ENCODE data around the gene JAK2.
"Not testable (repeated sequence)": the region's sequence is repeated elsewhere in the genome, so short reads cannot be mapped to it uniquely, and the experiment has no call there.

JAK2 gene

GRCh38 chr9:4980086-4980727 is 4.9 kb upstream of the JAK2 start:
- no peak for DNase-seq (ENCODE audit: low read depth in 2 of 2)

- DNase-seq (ENCODE audit: low read depth in 2 of 2): no peak
These were observed 2.2 kb upstream of the JAK2 start for GRCh38 chr9:4982721-4983482.

- DNase-seq (ENCODE audit: low read depth in 2 of 2): no peak
These were observed 1.4 kb upstream of the JAK2 start for GRCh38 chr9:4983601-4984165.

GRCh38 chr9:4984171-4984620 is 876 bp upstream of the JAK2 start:
- no peak for DNase-seq (ENCODE audit: low read depth in 2 of 2)

GRCh38 chr9:4985386-4986266 is 554 bp downstream of the JAK2 start:
- DNase-seq (ENCODE audit: low read depth in 2 of 2): no peak

GRCh38 chr9:4986296-4986695 is 1.2 kb downstream of the JAK2 start:
- DNase-seq (ENCODE audit: low read depth in 2 of 2): no peak

- DNase-seq (ENCODE audit: low read depth in 2 of 2): no peak
These were observed 1.7 kb downstream of the JAK2 start for GRCh38 chr9:4986783-4987182.

GRCh38 chr9:4987961-4988421 is 2.9 kb downstream of the JAK2 start:
- no peak for DNase-seq (ENCODE audit: low read depth in 2 of 2)

- DNase-seq (ENCODE audit: low read depth in 2 of 2): no peak
These were observed 7.8 kb downstream of the JAK2 start for GRCh38 chr9:4992872-4993271.

GRCh38 chr9:4994166-4994890 is 9.3 kb downstream of the JAK2 start:
- DNase-seq (ENCODE audit: low read depth in 2 of 2): no peak

- no peak for DNase-seq (ENCODE audit: low read depth in 2 of 2)
These were observed 12.1 kb downstream of the JAK2 start for GRCh38 chr9:4997196-4997595.

GRCh38 chr9:4997631-4998030 is 12.6 kb downstream of the JAK2 start:
- no peak for DNase-seq (ENCODE audit: low read depth in 2 of 2)

GRCh38 chr9:5002811-5003210 is 17.7 kb downstream of the JAK2 start:
- DNase-seq (ENCODE audit: low read depth in 2 of 2): no peak

- no peak for DNase-seq (ENCODE audit: low read depth in 2 of 2)
These were observed 19.4 kb downstream of the JAK2 start for GRCh38 chr9:5004481-5004880.

GRCh38 chr9:5008202-5008601 is 23.1 kb downstream of the JAK2 start:
- no peak for DNase-seq (ENCODE audit: low read depth in 2 of 2)

- no peak for DNase-seq (ENCODE audit: low read depth in 2 of 2)
These were observed 28.3 kb downstream of the JAK2 start for GRCh38 chr9:5013374-5013773.

GRCh38 chr9:5015934-5016333 is 30.9 kb downstream of the JAK2 start:
- no peak for DNase-seq (ENCODE audit: low read depth in 2 of 2)

GRCh38 chr9:5025416-5025815 is 40.3 kb downstream of the JAK2 start:
- no peak for DNase-seq (ENCODE audit: low read depth in 2 of 2)

- DNase-seq (ENCODE audit: low read depth in 2 of 2): not testable (repeated sequence)
These were observed 46.9 kb downstream of the JAK2 start for GRCh38 chr9:5031941-5032340.

GRCh38 chr9:5040730-5041389 is 55.8 kb downstream of the JAK2 start:
- DNase-seq (ENCODE audit: low read depth in 2 of 2): no peak
